Mucosa of descending colon (tissue), 3 donors: ENCODE data around the gene GLI1. TPM values are rescaled to one million over a fixed set of nuclear protein-coding genes. Genes with fewer than 3 reads are reported as not detected.
"Not testable (repeated sequence)": the region's sequence is repeated elsewhere in the genome, so short reads cannot be mapped to it uniquely, and the experiment has no call there.

Experiments
- ATAC-seq: fragments of 200-7000 bp; cut with Tn5 transposase; one replicate; pipeline ENCODE4 v1.9.1; 2020; ENCODE audit warnings: mild to moderate bottlenecking, moderate library complexity
- DNase-seq, 3 donors: peaks; one replicate each; pipeline ENCODE4 v3.0.0-alpha.2; 2020
- H3K36me3 ChIP-seq: fragments of 200-600 bp; one replicate; pipeline ENCODE4 v1.8.0; 2021; ENCODE audit warnings: low read depth, mild to moderate bottlenecking
- H3K4me1 ChIP-seq: fragments of 200-600 bp; one replicate; pipeline ENCODE4 v1.8.0; 2021; ENCODE audit warnings: low read depth, mild to moderate bottlenecking
- H3K4me3 ChIP-seq: fragments of 200-600 bp; one replicate; pipeline ENCODE4 v1.8.0; 2021; ENCODE audit warnings: mild to moderate bottlenecking
- H3K9me3 ChIP-seq: fragments of 200-600 bp; one replicate; pipeline ENCODE4 v1.8.0; 2021; ENCODE audit warnings: mild to moderate bottlenecking
- CTCF ChIP-seq: fragments of 200-600 bp; IDR thresholded peaks from one replicate; pipeline ENCODE4 v1.8.0; 2022; ENCODE audit warnings: antibody characterized with exemption, mild to moderate bottlenecking
- intact Hi-C, 2 donors: fragments of 100-400 bp; cut with DNase I in 1 of 2; cut with micrococcal nuclease in 1 of 2; formaldehyde crosslinking; loops; one replicate each; pipeline versions ENCODE4 v1.11.0 to v1.11.1; 2022; cut with DNase I, micrococcal nuclease
- long read RNA-seq, 2 donors: library from polyadenylated mRNA; unstranded; transcript quantifications; one replicate each; pipeline ENCODE4 v2.0.0, GENCODE V29; 2019 to 2021
- total RNA-seq, 3 donors: library from RNA; stranded (reverse); fragmentation: NEBNext Ultra II Directional in 2 of 3; extraction: Animal tissue kit (Norgen Biotek cat#: 25700) in 2 of 3; gene quantifications; one replicate each; pipeline versions ENCODE4 v1.2.1 to v1.2.4, GENCODE V29; 2021 to 2023
- donor health status: DM: no; HTN: no; CAD: no; lungs with moderate emphysema.
- donor health status: DM: no; HTN: no; CAD: no.
- donor health status: DM: no; HTN: yes; CAD: no.

GLI1 gene
- total RNA-seq, result 1 to 10 TPM in 2 of 3 donors, under 1 TPM in 1; 0.46 to 2.0 (median 1.9) TPM
- long read RNA-seq, donor 1, partial matches to known transcripts, result 0 of 1 reads
- long read RNA-seq, donor 1, other reads (novel, unspliced or antisense), result 0 of 1 reads
- long read RNA-seq, donor 2, result 0 reads

- peak in 2 of 3 donors; percentile 47 to 59 for DNase-seq
- no peaks in the 10 kb centered on the region for H3K9me3 ChIP-seq
- no peaks in the 10 kb centered on the region for H3K36me3 ChIP-seq
- peak within 1 kb of the TSS; percentile 22 for H3K4me3 ChIP-seq
- intact Hi-C loops, result loop anchor here (10.0 kb wide), 3 partner anchors 155 to 195 kb away; no protein-coding TSS in a partner anchor
- ATAC-seq, result no peak
- H3K4me1 ChIP-seq, result peaks cover 27% of the 10 kb centered on the region
- TF ChIP-seq CTCF, result no peak
Measured at GRCh38 chr12:57459750-57460467, at the start of gene GLI1. GLI1 (plus strand) TSS chr12:57459785; CDS start chr12:57463692, 3,907 bp downstream.

GRCh38 chr12:57410534-57410933, 49.1 kb upstream of the GLI1 start:
- Histone ChIP-seq H3K9me3 (no peaks in the 10 kb centered on the region), H3K4me1 (no peaks in the 10 kb centered on the region), H3K4me3 (no peak overlapping the region), H3K36me3 (no peaks in the 10 kb centered on the region)
- ATAC-seq (no peak), DNase-seq (no peak)
- TF ChIP-seq CTCF, result no peak
- intact Hi-C loops, result no loop called here

GRCh38 chr12:57414160-57414559, 45.4 kb upstream of the GLI1 start:
- intact Hi-C loops, H3K9me3 ChIP-seq, DNase-seq, H3K36me3 ChIP-seq, ATAC-seq, H3K4me3 ChIP-seq, H3K4me1 ChIP-seq: not testable (repeated sequence)

- Histone ChIP-seq H3K36me3 (no peaks in the 10 kb centered on the region), H3K4me1 (no peaks in the 10 kb centered on the region), H3K4me3 (no peak overlapping the region), H3K9me3 (no peaks in the 10 kb centered on the region)
- no peak for TF ChIP-seq CTCF
- DNase-seq, result no peak
- intact Hi-C loops, result no loop called here
- ATAC-seq, result no peak
Measured at GRCh38 chr12:57415088-57415487, 44.5 kb upstream of the GLI1 start.

GRCh38 chr12:57416039-57416996, 43.3 kb upstream of the GLI1 start:
- intact Hi-C loops, result no loop called here
- no peaks in the 10 kb centered on the region for H3K4me1 ChIP-seq
- H3K36me3 ChIP-seq, result no peaks in the 10 kb centered on the region
- no peaks in the 10 kb centered on the region for H3K9me3 ChIP-seq
- no peak for TF ChIP-seq CTCF
- no peak overlapping the region for H3K4me3 ChIP-seq
- DNase-seq (no peak), ATAC-seq (no peak)

- H3K9me3 ChIP-seq, result no peaks in the 10 kb centered on the region
- ATAC-seq (no peak), DNase-seq (no peak)
- no peak overlapping the region for H3K4me3 ChIP-seq
- no peaks in the 10 kb centered on the region for H3K36me3 ChIP-seq
- intact Hi-C loops, result no loop called here
- no peak for TF ChIP-seq CTCF
- H3K4me1 ChIP-seq, result no peaks in the 10 kb centered on the region
Measured at GRCh38 chr12:57418255-57418654, 41.3 kb upstream of the GLI1 start.
